NCI-H2227 (cell line): ENCODE data around the gene UBE2G1.

Source experiments
- DNase-seq: peaks from one replicate; lab custom pipeline; 2025; ENCODE audit not compliant: unreplicated experiment; lab: John Stamatoyannopoulos, UW

The UBE2G1 gene

DNA sequence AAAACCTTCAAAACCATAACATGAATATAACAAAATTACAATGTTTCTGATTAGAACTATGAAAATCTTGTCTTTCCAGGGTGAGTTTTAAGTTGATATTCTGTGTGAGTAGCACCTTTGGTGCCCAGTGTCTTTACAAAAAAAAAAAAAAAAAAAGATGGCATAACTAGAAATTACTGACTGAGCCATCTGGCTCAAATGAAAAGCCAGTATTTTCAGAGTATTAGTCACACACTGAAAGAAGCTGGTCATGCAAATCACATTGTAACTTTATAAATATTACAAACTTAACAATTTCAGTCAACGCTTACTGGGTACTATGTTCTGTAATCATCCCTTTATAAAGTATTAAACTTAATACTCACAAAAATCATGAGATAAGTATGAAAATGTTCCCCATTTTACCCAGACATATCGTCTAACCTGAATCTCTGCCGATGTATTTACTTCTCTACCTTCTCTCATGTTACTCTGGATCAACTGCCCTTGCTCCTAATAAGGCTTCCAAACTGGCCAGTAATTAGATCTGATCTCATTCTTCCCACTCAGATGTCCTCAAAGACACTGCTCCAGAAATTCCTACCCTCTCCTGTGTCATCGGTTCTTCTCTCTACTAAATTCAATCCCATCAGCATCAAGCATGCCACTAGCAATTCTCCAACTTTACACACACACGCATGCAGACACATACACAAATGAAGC is 25.4 kb downstream of the UBE2G1 start:
- DNase-seq = no peak

DNA sequence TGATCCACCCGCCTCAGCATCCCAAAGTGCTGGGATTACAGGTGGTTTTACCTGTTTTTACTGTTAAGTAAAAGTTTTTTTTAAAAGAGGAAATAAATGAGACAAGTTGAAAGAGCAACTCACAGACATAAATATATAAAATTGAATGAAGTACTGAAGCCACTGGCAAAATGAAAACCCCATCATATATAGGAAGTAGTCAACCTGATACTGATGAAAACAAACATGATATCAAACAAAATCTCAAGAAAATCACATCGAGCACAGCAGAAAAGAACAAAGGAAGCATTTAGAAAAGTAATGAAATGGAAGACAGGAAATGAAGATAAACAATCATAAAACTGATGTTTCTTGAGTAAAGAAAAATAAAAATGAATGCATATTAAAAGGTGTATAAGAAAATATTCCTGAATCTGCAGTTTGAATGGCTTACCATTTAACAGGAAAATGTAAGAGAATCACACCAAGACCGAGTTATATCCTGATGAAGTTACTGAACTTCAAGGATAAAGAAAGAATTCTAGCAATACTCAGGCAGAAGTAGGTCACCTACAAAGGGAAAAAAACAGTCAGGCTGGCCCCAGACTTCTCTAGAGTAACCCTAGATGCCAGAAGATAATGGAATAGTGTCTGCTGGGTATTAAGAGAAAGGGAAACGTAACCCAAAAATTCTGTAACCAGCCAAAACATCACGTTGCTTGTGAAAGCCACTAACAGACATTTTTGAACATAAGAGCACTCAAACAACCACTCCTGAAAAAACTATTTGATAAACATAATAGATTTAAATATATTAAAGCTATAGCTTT is 31.5 kb downstream of the UBE2G1 start:
- no peak for DNase-seq

DNA sequence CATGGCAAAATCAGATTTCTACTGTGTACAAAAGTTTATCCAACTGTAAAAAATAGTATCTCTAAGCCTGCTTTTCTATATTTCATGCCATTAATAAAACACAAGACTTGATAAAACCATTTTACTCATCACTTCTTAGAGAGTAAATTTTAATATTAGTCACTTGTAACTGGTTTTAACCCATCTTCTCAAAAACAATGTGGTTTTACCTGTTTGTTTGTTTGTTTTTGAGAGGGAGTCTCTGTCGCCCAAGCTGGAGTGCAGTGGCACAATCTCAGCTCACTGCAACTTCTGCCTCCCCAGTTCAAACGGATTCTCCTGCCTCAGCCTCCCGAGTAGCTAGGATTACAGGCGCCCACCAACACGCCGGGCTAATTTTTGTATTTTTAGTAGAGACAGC is 32.1 kb downstream of the UBE2G1 start:
- DNase-seq = no peak

DNA sequence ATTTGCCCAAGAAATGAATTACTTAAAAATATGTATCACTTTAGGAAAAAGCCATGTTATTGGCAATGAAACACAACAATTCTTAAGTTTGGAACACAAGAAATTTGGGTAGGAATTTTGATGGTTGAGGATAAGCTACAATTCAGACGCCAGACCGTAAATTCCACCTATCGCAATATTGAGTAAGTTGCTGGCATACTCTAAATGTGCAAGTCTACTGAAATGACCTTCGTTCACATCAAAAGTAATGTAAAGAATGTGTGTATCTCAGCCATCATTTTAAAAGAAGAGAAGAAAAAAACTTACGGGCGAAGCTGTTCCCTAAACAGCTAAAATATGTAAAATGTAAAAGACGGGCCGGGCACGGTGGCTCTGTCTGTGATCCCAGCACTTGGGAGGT is 33.4 kb downstream of the UBE2G1 start:
- no peak for DNase-seq

DNA sequence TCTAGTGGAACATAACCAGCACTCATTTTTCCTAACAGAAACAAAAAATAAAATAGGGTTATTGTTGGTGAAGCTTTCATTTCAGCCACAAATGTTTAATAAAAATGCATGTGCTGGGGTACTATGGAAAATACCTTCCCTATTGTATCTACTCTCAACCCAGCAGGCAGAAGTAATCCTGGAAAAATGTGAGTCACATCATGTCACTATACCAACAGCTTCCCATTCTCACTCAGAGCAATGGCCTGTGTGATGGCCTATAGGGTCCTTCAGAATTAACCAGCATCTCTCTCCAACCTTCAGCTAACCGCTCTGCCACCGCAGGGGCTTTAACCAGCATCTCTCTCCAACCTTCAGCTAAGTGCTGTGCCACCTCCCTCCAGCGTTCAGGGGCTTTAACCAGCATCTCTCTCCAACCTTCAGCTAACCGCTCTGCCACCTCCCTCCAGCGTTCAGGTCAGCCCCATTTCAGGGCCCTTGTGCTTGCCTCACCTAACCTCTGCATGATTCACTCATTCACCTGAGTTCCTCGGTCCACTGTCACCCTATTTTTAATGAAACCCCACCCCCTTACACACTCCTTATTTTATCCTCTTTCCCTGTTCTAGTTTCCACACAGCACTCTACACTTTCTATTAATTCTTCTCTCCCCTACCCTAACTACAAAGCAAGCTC is 34.0 kb downstream of the UBE2G1 start:
- no peak for DNase-seq

DNA sequence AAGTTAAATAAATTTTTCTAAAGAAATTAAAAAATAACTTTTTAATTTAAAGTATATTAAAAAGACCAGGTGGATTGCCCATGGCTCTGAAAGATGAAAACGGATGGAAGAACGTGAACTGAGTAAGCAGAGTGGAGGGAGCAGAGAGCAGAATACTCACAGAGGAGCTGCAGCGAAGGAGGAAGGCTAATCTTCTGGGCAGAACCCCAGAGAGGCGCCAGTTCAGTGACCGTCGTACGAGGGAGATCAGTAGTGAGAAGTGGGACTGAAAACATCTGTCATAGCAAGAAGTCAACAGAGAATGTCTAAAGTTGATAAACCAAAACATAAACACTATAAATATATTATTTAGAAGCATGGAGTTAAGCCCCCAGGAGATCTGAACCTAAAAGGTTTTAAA is 34.9 kb downstream of the UBE2G1 start:
- no peak for DNase-seq

DNA sequence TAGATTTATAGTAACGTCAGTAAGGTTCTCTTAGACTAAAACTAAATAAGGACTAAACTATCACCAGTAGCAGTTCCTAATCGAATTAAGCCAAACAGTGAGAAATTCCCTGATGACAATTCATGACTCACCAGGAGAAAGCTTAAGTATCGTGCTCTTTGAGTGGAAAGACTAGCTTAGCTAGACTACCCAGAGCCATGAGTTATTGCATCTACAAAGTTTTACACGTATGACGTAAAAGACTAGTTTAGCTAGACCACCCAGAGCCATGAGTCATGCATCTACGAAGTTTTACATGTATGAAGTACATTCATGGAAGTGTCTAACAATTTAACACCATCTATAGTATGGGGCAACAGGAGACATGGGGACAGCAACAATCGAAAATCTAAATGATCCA is 36.6 kb downstream of the UBE2G1 start:
- DNase-seq = no peak

DNA sequence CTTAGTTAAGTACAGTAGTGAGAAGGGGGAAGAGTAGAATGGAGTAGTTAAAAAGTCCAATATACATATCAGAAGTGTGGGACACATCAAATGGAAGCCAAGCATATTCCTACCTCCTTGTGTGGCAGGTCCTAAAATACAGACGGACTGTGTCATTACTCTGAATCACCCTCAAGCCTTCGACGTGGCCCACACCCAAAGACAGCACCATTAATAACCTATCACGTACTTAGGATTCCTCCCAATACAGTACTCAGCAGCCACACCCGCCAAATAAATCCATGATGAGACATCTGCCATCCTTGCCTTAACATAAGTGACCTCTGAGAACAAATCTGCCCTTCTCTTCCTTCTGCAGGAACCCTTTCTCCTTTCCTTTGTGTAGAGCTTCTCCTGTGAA is 38.9 kb downstream of the UBE2G1 start:
- DNase-seq = no peak

DNA sequence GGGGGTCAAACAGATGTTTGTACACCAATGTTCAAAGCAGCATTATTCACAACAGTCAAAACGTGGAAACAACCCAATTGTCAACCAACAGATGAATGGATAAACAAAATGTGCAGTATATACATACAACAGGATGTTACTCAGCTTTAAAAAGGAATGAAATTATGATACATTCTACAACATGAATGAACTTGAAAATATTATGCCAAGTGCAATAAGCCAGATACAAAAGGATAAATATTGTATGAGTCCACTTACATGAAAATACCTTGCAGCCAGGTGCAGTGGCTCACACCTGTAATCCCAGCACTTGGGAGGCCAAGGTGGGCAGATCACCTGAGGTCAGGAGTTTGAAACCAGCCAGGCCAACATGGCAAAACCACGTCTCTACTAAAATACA is 39.9 kb downstream of the UBE2G1 start:
- DNase-seq = no peak

DNA sequence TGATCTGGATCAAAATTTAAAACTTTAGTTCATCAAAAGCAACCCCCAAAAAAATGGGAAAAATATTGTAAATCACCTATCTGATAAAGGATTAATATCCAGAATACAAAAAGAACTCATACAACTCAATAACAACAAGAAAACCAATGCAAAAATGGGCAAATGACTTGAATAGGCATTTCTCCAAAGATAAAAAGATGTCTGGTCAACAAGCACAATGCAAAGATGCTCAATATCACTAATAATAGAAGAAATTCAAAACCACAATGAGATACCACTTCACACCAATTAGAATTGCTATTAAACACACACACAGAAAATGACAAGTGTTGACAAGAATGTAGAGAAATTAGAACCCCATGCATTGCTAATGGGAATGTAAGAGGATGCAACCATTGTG is 40.4 kb downstream of the UBE2G1 start:
- no peak for DNase-seq

DNA sequence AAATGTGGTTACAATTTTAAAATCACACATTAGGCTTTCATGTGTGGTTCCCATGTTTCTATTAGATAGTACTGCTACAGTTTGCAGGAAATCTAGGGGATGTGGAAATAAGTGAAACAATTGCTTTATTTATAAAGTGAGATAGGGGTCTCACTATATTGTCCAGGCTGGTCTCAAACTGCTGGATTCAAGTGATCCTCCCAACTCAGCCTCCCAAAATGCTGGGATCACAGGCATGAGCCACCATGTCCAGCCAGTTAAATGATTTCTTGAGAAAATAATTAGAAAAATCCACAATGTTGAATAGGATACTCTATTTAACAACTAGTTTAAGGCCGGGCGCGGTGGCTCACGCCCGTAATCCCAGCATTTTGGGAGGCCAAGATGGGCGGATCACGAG is 42.0 kb downstream of the UBE2G1 start:
- no peak for DNase-seq

DNA sequence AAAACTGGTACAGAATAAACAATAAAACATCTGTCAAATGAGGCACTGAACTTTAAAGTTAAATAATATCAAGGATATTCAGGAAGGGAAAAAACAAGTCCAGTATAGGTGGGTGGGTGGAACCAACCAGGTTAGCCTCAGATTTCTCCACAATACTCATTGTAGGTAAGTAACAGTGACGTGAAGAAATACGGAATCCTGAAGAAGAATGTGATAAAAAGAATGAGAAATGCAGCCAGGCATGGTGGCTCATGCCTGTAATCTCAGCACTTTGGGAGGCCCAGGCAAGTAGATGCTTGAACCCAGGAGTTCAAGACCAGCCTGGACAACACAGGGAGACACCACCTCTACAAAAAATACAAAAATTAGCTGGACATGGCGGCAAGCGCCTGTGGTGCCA is 47.3 kb downstream of the UBE2G1 start:
- DNase-seq = no peak

DNA sequence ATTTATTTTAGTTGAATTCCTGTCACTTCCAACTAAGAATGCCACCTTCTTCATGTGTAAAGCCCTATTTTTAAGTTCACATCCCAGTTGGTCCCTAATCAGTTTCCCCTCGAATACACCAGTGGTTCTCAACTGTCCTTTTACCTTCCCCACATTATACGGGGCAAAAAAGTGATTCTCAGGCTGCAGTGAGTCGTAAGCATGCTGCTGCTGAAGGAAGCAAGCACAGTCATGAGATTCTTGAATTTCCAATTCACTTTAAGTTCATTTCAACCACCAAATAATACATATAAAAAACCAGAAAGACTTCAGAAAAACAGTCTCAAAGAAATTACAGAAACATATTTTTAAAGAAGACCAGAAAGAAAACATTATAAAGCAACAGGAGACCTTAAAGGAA is 47.9 kb downstream of the UBE2G1 start:
- DNase-seq = no peak

DNA sequence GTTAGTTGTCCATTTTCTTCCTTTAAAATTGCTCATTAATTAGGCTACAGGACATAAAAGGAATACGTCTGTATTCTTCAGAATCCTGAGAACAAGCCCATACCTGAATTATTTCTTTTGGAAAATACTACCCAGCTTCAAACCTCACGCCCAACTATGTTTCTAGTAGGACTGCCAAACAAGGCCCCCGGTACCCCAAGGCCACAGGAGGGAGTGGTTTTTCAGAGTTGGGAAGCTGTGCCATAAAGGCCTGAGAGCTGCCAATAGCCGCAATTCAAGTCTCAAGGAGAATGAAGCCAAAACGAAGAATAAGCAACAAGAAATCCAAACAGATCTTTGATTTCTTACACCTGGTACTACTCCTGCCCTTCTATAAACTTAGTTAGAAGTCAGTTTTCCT is 48.3 kb downstream of the UBE2G1 start:
- DNase-seq = no peak

DNA sequence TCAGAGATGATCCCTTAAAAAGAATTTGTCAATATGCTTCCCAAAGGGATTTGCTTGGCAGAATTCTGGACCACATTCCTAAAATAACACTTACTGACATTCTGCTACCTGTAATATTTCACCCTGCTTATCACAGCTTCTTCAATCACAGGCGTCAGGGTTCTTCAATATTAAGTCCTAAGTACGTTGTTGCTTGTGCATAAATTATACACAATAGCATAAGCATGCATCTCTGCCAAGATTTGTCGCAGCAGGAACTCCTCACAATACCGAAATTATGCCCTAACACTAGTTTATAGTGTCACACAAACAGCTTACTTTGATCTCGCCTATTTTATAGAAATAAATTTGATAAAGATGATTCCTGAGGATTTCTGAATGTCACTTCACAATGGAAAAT is 48.9 kb downstream of the UBE2G1 start:
- no peak for DNase-seq

DNA sequence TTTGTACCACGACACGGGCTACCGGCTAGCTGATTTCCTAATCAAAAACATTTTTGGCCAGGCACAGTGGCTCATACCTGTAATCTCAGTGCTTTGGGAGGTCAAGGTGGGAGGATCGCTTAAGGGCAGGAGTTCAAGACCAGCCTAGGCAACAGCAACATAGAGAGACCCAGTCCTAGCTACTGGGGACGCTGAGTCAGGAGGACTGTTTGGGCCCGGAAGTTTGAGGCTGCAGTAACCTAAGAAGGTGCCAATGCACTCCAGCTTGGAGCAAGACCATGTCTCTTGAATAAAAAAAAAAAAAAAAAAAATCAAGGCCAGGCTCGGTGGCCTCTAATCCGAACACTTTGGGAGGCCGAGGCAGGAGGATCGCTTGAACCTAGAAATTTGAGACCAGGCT is 49.8 kb downstream of the UBE2G1 start:
- DNase-seq = no peak

DNA sequence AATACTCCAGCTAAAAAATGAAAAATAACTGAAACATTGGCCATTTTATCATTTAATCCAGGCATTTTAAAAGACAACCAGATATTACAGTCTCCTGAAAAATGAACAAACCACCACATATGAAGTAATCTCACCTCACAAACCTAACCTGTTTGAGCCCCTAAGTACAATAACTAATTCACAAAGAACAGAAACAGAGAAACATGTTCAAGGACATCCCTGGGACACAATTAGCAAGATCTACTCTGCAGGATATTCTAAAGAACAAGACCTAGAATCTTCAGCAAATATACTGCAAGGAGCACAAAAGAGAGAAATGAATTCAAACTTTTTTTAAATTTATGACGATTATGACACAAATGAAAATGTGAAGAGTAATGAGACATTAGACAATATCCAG is 51.9 kb downstream of the UBE2G1 start:
- DNase-seq = no peak

DNA sequence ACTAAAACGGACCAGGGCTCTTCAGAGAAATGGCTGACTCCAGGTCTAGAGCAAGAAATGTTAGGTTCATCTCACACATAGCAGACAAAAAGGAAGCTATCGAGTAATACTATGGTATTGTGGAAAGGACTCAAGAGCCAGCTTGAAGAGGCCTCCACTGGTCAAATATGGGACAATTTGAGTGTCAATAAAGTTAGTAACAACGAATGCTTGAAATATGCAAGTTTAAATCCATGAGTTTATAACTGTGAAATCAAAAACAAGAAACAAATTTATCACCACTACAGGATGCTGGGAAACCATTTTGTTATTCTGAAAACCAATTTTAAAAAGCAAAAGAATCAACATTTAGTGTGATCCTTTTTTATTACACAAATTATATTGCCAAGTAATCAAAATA is 52.3 kb downstream of the UBE2G1 start:
- DNase-seq = no peak

DNA sequence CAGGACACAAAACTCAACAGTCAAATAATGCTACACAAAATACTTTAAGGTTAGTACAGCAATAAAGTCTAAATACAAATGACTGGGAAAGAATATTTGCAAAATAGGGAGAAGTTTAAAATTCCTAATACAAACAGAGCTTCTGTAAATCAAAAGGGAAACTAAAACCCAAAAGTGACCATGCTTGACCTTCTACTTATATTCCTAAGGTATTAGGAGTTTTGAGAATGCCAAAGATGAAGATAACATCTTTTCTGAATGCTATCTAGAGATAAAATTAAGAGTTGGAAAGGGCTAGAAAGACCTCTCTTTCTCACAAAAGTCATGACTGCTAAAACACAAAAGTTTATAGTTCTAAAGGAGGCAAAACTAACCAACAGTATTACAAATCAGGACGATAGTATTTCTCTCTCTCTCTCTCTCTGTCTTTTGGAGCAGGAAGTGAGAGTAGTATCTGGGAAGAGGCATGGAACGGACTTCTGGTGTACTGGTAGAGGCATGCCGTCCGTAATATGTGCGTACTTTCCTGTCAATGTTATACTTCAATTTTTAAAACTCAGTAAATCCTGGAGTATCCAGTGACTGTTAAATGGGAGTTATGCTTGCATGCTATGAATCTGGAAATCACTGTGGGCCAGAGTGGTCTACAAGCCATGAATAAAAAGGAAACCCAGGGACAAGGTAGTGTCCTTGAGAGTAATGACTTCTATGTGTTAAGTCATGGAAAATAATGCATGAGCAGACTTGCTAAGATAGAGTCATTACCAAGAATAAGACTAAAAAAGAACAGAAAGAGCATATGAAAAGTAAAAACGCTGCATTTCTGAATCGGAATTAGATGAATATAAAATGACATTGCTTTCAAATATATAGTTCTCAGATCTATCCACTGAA is 53.0 kb downstream of the UBE2G1 start:
- no peak for DNase-seq

DNA sequence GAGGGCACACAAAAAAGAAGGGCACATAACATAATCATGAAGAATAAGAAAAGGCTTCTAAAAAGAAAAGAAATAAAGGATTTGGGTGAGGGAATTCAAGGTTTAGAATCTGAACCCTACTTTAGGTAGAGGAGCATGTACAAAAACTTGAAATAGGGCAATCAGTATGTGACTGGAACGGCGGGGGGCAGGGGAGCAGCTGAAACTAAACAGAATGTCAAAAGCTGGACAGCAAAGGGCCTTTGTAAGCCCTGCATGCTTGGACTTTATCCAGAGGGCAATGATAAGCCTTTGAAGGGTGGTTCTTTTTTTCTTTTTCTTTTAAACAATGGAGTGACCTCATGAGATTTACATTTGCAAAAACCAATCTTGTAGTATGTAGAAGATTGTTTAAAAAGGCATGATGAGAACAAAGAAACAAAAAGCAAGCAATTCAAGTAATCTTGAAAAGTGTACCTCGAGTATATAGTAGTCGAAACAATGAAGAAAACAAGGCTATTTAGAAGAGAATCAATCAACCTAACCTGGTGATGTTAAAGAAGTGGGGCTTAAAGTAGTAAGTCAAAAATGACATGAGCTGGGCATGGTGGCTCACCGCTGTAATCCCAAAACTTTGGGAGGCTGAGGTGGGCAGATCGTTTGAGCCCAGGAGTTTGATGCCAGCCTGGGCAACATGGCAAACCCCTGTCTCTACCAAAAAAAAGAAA is 56.0 kb downstream of the UBE2G1 start:
- DNase-seq = no peak

DNA sequence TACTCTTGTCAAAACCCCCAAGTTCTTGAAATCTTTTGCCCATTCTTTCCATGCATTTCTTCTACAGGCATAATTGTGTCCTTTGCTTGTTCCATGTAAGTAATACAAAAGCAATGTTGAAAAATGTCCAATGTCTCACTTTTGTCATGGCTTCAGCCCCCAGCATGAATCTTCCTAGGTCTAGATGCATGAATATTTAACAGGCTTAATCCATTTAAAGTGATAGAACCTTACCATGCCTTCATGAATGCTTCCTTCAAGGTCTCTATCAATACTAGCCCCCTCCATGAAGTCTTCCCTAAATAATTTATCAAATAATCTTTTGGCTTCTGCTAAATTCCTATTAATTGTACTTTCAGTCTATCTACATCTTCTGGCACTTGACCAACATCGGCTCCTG is 56.6 kb downstream of the UBE2G1 start:
- no peak for DNase-seq
